GM21367 (cell line): ENCODE results near the gene LAMA5.
A peak's percentile ranks its signal among the peaks of the same experiment; 100 is the strongest.

ENCODE experiments used
- ATAC-seq: cut with Tn5 transposase; IDR thresholded peaks from one replicate; pipeline ENCODE4 v1.9.1; 2021; ENCODE audit not compliant: unreplicated experiment

The LAMA5 gene

DNA sequence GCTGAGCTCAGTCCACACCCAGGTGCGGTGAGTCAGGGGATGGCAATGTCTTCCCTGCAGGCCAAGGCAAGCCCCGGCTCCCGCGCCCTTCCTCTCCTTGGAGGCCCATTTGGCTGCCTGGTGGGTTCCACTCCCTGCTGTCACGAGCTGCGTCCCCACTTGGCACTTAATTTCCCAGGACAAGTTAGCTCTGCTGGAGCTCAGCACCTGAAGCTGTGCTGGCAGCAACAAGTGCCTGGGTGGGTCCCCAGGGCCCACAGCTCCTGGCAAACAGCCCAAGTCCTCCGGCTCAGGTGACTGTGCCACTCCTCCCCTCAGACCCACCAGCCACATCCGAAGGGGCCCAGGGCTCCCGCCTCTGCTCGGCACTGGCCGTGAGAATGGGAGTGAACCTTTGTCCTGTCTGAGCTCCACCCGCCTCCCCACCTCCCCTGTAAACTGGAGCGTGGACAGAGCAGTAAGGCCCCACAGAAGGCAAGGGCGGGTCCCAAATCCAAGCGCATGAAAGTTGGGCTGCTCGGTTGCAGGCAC lies 16.9 kb downstream of the LAMA5 start:
- no peak for ATAC-seq

DNA sequence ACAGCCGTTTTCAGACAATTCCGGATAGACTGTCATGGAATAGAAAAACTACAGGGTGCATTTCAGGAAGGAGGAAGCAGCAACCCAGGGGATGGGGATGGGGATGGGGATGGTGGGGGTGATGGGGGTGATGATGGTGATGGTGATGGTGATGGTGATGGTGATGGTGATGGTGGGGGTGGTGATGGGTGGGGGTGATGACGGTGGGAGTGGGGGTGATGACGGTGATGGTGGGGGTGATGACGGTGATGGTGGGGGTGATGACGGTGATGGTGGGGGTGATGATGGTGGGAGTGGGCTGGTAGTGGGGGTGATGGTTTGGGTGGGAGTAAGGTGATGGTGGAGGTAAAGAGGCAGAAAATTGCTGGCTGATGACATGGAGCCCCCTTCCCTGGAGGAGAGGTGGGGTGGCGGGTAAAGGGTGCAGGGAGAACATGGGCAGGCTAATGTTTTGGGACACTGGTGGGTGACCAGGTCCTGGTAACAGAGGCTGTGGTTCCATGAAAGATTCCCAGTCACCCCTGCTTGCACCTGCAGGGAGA lies 17.5 kb downstream of the LAMA5 start:
- no peak for ATAC-seq

GRCh38 chr20:62348604-62349003 lies 18.5 kb downstream of the LAMA5 start:
- no peak for ATAC-seq

- no peak for ATAC-seq
Observed at GRCh38 chr20:62347445-62347844, 19.7 kb downstream of the LAMA5 start.

DNA sequence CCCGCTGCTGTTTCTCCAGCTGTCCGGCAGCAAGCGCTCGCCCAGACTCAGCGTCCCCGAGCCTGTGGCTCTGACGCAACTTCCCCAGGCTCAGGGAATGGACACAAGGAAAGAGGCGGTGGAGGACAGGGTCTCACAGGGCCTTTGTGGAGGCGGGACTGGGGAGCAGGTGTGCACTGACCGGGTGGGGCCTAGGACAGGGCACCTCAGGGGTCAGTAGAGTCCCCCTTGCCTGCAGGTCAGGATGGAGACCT lies 20.0 kb downstream of the LAMA5 start:
- ATAC-seq: no peak

- no peak for ATAC-seq
Observed at GRCh38 chr20:62346398-62347150, 20.5 kb downstream of the LAMA5 start.

GRCh38 chr20:62345681-62346370 lies 21.3 kb downstream of the LAMA5 start:
- ATAC-seq: no peak

DNA sequence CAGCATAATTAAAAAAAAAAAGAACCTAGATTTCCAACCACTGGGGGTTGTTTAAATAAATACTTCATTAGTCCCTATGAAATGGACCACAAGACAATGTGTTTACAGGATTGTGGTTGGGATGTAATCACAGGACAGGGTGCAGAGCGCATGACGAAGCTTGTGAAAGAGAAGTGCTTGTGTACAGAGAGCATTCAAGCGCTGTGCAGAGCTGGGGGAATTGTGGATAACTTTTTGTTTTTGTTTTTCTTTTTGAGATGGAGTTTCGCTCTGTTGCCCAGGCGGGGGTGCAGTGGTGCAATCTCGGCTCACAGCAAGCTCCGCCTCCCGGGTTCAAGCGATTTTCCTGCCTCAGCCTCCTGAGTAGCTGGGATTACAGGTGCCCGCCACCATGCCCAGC lies 22.3 kb downstream of the LAMA5 start:
- no peak for ATAC-seq

GRCh38 chr20:62344092-62344491 lies 23.0 kb downstream of the LAMA5 start:
- no peak for ATAC-seq

- no peak for ATAC-seq
Observed at GRCh38 chr20:62342910-62343309, 24.2 kb downstream of the LAMA5 start.

GRCh38 chr20:62339647-62340062 lies 27.5 kb downstream of the LAMA5 start:
- peak; percentile 72 for ATAC-seq

- ATAC-seq: no peak
Observed at GRCh38 chr20:62338294-62338620, 28.9 kb downstream of the LAMA5 start.

GRCh38 chr20:62337558-62338293 lies 29.4 kb downstream of the LAMA5 start:
- ATAC-seq: no peak

DNA sequence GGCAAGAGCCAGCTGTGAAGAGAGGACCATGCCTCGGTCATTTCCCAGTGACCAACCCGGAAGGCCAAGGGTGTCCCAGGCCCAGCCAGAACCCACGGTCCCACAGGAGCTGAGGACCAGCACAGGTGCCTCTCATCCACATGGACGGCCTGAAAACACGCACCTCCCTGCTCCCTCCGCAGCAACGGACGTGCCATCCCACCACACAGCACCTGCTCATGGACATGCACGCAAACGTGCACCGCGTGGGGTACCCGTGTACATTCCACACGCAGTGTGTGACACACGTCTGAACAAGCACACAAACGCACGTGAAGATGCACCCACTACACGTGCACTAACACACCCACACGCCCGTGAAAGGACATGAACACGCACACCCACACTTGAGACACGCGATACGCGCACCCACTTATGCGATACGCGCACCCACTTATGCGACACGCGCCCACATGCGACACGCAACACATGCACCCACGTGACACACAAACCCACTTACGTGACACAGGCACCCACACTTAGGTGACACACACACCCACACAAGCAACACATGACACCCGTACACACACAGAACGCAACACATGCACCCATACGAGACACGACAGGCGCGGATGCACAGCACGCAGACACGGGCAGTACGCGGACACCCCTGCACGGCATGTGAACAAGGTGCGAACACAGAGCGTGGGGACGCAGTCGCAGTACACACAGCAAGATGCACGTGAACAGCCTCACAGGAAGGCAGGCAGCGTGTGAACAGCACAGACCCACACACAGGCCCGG lies 30.1 kb downstream of the LAMA5 start:
- no peak for ATAC-seq

DNA sequence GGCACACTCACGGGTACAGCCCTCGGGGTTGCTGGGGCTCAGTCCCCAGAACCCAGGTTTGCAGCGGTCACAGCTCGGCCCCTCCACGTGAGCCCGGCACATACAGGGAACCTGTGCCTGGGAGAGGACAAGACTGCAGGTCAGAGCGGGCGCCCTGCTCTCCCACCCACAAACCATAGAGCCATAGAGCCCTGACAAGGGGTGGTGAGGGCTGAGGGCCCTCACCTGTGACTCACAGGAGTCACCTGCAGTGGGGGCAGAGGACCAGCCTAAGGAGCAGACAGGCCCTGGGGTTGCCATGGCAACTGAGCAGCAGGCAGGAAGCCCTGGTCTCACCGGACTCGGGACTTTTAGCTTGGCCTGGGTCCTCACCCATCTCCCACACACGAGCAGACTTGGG lies 30.8 kb downstream of the LAMA5 start:
- ATAC-seq: no peak

DNA sequence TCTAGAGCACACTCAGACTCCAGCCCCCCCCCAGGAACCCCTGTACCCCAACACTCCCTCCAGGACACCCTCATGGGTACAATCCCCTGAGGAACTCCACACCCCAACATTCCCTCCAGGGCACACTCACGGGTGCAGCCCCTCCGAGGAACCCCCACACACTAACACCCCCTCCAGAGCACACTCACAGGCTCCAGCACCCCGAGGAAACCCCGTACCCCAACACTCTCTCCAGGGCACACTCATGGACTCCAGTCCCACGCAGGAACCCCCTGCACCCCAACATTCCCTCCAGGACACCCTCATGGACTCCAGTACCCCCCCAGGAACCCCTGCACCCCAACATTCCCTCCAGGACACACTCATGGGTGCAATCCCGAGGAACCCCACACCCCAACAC lies 31.6 kb downstream of the LAMA5 start:
- no peak for ATAC-seq

- no peak for ATAC-seq
Observed at GRCh38 chr20:62334881-62335280, 32.2 kb downstream of the LAMA5 start.

DNA sequence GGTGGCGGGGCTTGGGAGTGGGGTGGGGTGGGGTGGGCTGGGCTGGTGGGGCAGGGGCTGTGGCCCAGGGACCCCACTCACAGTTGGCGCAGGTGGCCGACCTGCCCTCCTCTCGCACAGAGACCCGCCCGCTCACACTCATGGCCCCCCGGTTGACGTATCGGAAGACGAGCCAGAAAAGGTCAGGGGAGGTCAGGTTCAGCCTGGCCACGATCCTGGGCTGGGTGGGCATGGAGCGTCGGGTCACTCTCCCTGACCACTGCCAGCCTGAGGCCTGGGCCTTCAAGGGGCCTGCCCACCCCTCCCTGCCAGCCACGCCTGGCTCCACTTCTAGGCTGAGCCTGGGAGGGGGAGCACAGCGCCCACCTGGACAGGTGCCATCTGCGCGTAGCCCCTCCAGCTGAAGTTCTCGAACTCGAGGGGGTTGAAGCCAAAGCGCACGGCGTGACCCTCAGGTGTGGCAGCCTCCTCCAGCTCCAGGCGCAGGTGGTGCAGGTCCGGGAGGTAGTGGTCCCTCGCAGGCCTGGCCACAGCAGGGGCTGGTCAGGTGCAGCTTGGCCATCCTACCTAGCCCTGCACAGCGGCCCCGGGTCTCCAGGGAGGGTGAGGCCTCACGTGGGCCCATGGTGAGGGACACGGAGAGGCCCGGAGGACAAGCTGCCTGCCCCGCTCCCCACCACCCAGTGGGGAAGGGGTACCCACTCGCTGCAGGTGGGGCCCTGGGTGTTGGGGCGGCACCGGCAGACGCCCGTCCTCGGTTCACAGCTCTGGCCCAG lies 33.1 kb downstream of the LAMA5 start:
- ATAC-seq: no peak

DNA sequence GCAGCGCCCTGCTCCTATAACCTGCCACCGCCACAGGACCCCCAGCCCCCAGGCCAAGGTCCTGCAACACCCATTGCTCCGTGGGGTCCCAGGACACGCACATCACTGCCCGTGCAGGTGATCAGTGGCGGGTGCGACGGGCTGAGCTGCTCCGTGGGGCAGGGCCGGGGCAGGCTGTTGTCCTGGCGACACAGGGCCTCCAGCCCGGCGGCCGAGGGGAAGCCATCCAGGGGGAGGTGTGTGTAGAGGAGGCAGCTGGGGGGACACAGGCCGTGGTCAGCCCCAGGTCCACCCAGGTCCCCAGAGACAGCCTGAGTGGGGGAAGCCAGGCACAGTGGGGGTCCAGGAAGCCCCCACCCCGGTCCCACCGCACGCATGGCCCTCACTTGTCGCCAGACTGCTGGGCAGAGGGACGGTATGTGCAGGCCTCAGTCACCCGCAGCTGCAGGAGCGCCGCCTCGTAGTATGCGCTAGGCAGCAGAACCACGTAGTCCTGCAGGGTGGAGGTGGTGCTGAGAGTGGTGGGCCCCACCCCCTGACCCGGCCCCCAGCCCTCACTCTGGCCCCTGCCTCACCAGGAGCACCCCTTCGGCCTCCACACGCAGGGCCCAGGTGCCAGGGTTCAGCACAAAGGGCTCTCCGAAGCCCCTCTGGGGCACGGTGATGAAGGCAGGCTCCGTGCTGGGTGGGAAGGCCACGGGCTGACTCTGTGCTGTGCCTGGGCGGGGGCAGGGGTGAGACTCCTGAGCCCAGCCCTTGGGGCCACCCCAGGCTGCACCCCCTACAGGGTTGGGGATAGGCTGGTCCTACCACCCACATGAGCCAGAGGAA lies 33.9 kb downstream of the LAMA5 start:
- ATAC-seq: no peak
